ENCODE measurements around the gene SARS1.
"Not testable (repeated sequence)": the region's sequence is repeated elsewhere in the genome, so short reads cannot be mapped to it uniquely, and the experiment has no call there.

Gene SARS1

DNA sequence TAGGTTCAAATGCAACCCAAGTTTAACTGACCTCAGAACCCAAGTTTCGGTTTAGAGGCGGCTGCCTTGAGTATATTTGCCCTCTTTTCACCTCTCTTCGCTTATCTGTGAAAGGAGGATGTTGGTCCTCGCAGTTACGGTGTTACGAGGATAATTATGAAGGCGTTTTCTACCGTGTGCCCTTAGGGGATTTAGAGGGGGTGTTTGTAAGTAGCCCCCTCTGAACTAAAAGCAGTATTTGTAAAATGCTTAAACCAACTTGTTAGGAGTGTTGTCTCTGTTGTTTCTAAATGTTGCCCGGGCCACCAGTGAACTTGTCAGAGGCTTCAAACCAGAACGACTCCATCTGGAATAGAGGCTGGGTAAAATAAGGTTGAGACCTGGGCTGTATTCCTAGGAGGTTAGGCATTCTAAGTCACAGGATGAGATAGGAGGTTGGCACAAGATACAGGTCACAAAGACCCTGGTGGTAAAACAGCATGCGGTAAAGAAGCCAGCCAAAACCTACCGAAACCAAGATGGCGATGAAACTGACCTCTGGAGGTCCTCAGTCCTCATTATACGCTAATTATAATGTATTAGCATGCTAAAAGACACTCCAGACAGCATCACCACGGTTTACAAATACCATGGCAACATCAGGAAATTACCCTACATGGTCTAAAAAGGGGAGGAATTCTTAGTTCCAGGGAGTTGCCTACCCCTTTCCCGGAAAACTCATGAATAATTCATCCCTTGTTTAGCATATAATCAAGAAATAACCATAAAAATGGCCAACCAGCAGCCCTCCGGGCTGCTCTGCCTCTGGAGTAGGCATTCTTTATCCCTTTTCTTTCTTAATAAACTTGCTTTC, 70.3 kb downstream of the SARS1 start:
- H3K4me3 ChIP-seq (ENCODE audit: severe bottlenecking), result peak overlapping the region; percentile 70
- no peaks in the 10 kb centered on the region for H3K9me3 ChIP-seq (ENCODE audit: severe bottlenecking)
- no peak for TF ChIP-seq CTCF (IDR thresholded peaks at IDR 0.05; ENCODE audit: poor library complexity, severe bottlenecking)
- peak overlapping the region; percentile 59 for H3K27ac ChIP-seq (ENCODE audit: poor library complexity, severe bottlenecking)
- no peak for ATAC-seq (ENCODE audit: low read depth)
- H3K36me3 ChIP-seq (ENCODE audit: low read depth), result peaks cover 21% of the 10 kb centered on the region
- peaks cover 6% of the 10 kb centered on the region for H3K4me1 ChIP-seq (ENCODE audit: insufficient read depth, poor library complexity, severe bottlenecking)
- no peaks in the 10 kb centered on the region for H3K27me3 ChIP-seq (ENCODE audit: insufficient read depth, poor library complexity, severe bottlenecking)
- DNase-seq (ENCODE audit: low spot score), result no peak

GRCh38 chr1:109286762-109287161, 73.0 kb downstream of the SARS1 start:
- H3K9me3 ChIP-seq (ENCODE audit: severe bottlenecking); H3K4me1 ChIP-seq (ENCODE audit: insufficient read depth, poor library complexity, severe bottlenecking); ATAC-seq (ENCODE audit: low read depth); DNase-seq (ENCODE audit: low spot score); H3K4me3 ChIP-seq (ENCODE audit: severe bottlenecking); H3K27me3 ChIP-seq (ENCODE audit: insufficient read depth, poor library complexity, severe bottlenecking); H3K36me3 ChIP-seq (ENCODE audit: low read depth); H3K27ac ChIP-seq (ENCODE audit: poor library complexity, severe bottlenecking): not testable (repeated sequence)
